Neural progenitor cell (in vitro differentiated cells): ENCODE data around the gene SLC35A2. TPM values are rescaled to one million over a fixed set of nuclear protein-coding genes. Genes with fewer than 3 reads are reported as not detected.
"Not testable (repeated sequence)": the region's sequence is repeated elsewhere in the genome, so short reads cannot be mapped to it uniquely, and the experiment has no call there.

Experiments used
- DNase-seq: peaks from one replicate; pipeline ENCODE4 v3.0.0-alpha.2; 2016; ENCODE audit warnings: low spot score
- H2AFZ ChIP-seq: fragments of 200-600 bp; sonication (generic); replicated peaks from 2 replicates; pipeline ENCODE4 v1.6.1; 2016; ENCODE audit warnings: antibody characterized with exemption
- H3F3A ChIP-seq: fragments of 200-600 bp; sonication (generic); 2 replicates; pipeline ENCODE4 v1.6.1; 2016; ENCODE audit warnings: antibody characterized with exemption, low read depth
- H3K27ac ChIP-seq: fragments of 200-600 bp; sonication (generic); 2 replicates; pipeline ENCODE4 v1.5.1; 2016; ENCODE audit warnings: mild to moderate bottlenecking
- H3K27me3 ChIP-seq: fragments of 200-600 bp; sonication (generic); 2 replicates; pipeline ENCODE4 v1.6.1; 2016; ENCODE audit warnings: mild to moderate bottlenecking, moderate library complexity
- H3K36me3 ChIP-seq: fragments of 200-600 bp; sonication (generic); 2 replicates; pipeline ENCODE4 v1.5.1; 2016
- H3K4me1 ChIP-seq: fragments of 200-600 bp; sonication (generic); 2 replicates; pipeline ENCODE4 v1.6.1; 2016; ENCODE audit warnings: mixed run types
- H3K4me2 ChIP-seq: fragments of 200-600 bp; sonication (generic); 2 replicates; pipeline ENCODE4 v1.6.1; 2016
- H3K4me3 ChIP-seq: fragments of 200-600 bp; sonication (generic); 2 replicates; pipeline ENCODE4 v1.5.1; 2016
- H3K79me2 ChIP-seq: fragments of 200-600 bp; sonication (generic); 2 replicates; pipeline ENCODE4 v1.6.1; 2016; ENCODE audit warnings: low read depth
- H3K9ac ChIP-seq: fragments of 200-600 bp; sonication (generic); 2 replicates; pipeline ENCODE4 v1.6.1; 2016
- H3K9me3 ChIP-seq: fragments of 200-600 bp; sonication (generic); 2 replicates; pipeline ENCODE4 v1.5.1; 2016; ENCODE audit warnings: low read depth
- H4K20me1 ChIP-seq: fragments of 200-600 bp; sonication (generic); 2 replicates; pipeline ENCODE4 v1.6.1; 2016; ENCODE audit warnings: low read depth
- H3K27ac Mint-ChIP-seq: 3 replicates; pipeline ENCODE4 v1.8.0; 2021; ENCODE audit warnings: mixed read lengths
- H3K27me3 Mint-ChIP-seq: 2 replicates; pipeline ENCODE4 v1.8.0; 2022; ENCODE audit warnings: low read depth, mild to moderate bottlenecking, inconsistent platforms, moderate library complexity, mixed read lengths; ENCODE audit not compliant: insufficient read depth
- H3K36me3 Mint-ChIP-seq: 3 replicates; pipeline ENCODE4 v1.8.0; 2021; ENCODE audit warnings: mixed read lengths
- H3K4me1 Mint-ChIP-seq: 3 replicates; pipeline ENCODE4 v1.8.0; 2021; ENCODE audit warnings: mixed read lengths
- H3K4me3 Mint-ChIP-seq: 3 replicates; pipeline ENCODE4 v1.8.0; 2021; ENCODE audit warnings: mild to moderate bottlenecking, moderate library complexity, mixed read lengths
- H3K9me3 Mint-ChIP-seq: 3 replicates; pipeline ENCODE4 v1.8.0; 2020; ENCODE audit warnings: mixed read lengths
- CTCF ChIP-seq: fragments of 200-600 bp; sonication (generic); IDR thresholded peaks from 2 replicates; pipeline ENCODE4 v1.5.1; 2017; ENCODE audit warnings: antibody characterized with exemption, mild to moderate bottlenecking
- EZH2 ChIP-seq: fragments of 200-600 bp; sonication (generic); IDR thresholded peaks from 2 replicates; pipeline ENCODE4 v1.6.1; 2017; ENCODE audit warnings: antibody characterized with exemption, mild to moderate bottlenecking, moderate library complexity
- EZH2phosphoT487 ChIP-seq: fragments of 200-600 bp; sonication (generic); IDR thresholded peaks from 2 replicates; pipeline ENCODE4 v1.6.1; 2017; ENCODE audit warnings: antibody characterized with exemption
- total RNA-seq: library from RNA; depleted of rRNA; stranded (reverse); fragments of >200 nt; gene quantifications from 2 replicates; pipeline ENCODE4 v1.2.3, GENCODE V29; 2015; ENCODE audit warnings: low replicate concordance

SLC35A2 gene
- total RNA-seq, 1 donor from 2014 or later = 8.6 TPM

GRCh38 chrX:48891402-48892288, 19.8 kb downstream of the SLC35A2 start:
- H3K79me2 ChIP-seq = peaks cover 20% of the 10 kb centered on the region
- peaks cover 19% of the 10 kb centered on the region for H3F3A ChIP-seq
- no peak overlapping the region for H3K9ac ChIP-seq
- Mint-ChIP-seq H3K4me3 (peak overlapping the region; percentile 79), H3K4me1 (peaks cover 10% of the 10 kb centered on the region), H3K27ac (no peak overlapping the region), H3K9me3 (peaks cover 14% of the 10 kb centered on the region), H3K27me3 (peaks cover 4% of the 10 kb centered on the region), H3K36me3 (peaks cover 3% of the 10 kb centered on the region)
- H3K4me1 ChIP-seq = no peaks in the 10 kb centered on the region
- TF ChIP-seq CTCF (peak; percentile 48), EZH2 (no peak), EZH2phosphoT487 (no peak)
- no peak overlapping the region for H3K27ac ChIP-seq
- peak overlapping the region; percentile 67 for H3K4me3 ChIP-seq
- no peaks in the 10 kb centered on the region for H3K27me3 ChIP-seq
- H2AFZ ChIP-seq = peak overlapping the region; percentile 70
- H4K20me1 ChIP-seq = peaks cover 19% of the 10 kb centered on the region
- H3K4me2 ChIP-seq = peak overlapping the region; percentile 78
- no peaks in the 10 kb centered on the region for H3K9me3 ChIP-seq
- no peaks in the 10 kb centered on the region for H3K36me3 ChIP-seq
- peak; percentile 90 for DNase-seq

- Mint-ChIP-seq H3K9me3 (peaks cover 15% of the 10 kb centered on the region), H3K27me3 (peaks cover 4% of the 10 kb centered on the region), H3K27ac (no peak overlapping the region), H3K4me1 (peaks cover 7% of the 10 kb centered on the region), H3K4me3 (peak overlapping the region; percentile 74), H3K36me3 (peaks cover 3% of the 10 kb centered on the region)
- Histone ChIP-seq H3K79me2 (peaks cover 13% of the 10 kb centered on the region), H3K27me3 (no peaks in the 10 kb centered on the region), H3F3A (peaks cover 19% of the 10 kb centered on the region), H3K4me3 (peak overlapping the region; percentile 67), H3K27ac (no peak overlapping the region), H3K4me2 (peak overlapping the region; percentile 78), H4K20me1 (peaks cover 12% of the 10 kb centered on the region), H3K9me3 (no peaks in the 10 kb centered on the region), H3K9ac (no peak overlapping the region), H3K4me1 (no peaks in the 10 kb centered on the region), H2AFZ (peak overlapping the region; percentile 70), H3K36me3 (no peaks in the 10 kb centered on the region)
- DNase-seq = peak; percentile 61
- TF ChIP-seq EZH2 (no peak), EZH2phosphoT487 (no peak), CTCF (no peak)
These were observed 20.5 kb downstream of the SLC35A2 start for GRCh38 chrX:48890934-48891401.

- Histone ChIP-seq H3K4me2 (peak overlapping the region; percentile 78), H3K9ac (no peak overlapping the region), H2AFZ (peak overlapping the region; percentile 70), H3K4me1 (no peaks in the 10 kb centered on the region), H3K9me3 (no peaks in the 10 kb centered on the region), H3F3A (peaks cover 19% of the 10 kb centered on the region), H3K27ac (no peak overlapping the region), H3K79me2 (peaks cover 7% of the 10 kb centered on the region), H4K20me1 (peaks cover 7% of the 10 kb centered on the region), H3K27me3 (no peaks in the 10 kb centered on the region), H3K4me3 (peak overlapping the region; percentile 67), H3K36me3 (no peaks in the 10 kb centered on the region)
- no peak overlapping the region for H3K27ac Mint-ChIP-seq
- peaks cover 4% of the 10 kb centered on the region for H3K27me3 Mint-ChIP-seq
- peaks cover 2% of the 10 kb centered on the region for H3K36me3 Mint-ChIP-seq
- H3K4me1 Mint-ChIP-seq = peaks cover 6% of the 10 kb centered on the region
- peaks cover 15% of the 10 kb centered on the region for H3K9me3 Mint-ChIP-seq
- no peak for TF ChIP-seq EZH2
- DNase-seq = peak; percentile 20
- peak overlapping the region; percentile 74 for H3K4me3 Mint-ChIP-seq
These were observed 21.0 kb downstream of the SLC35A2 start for GRCh38 chrX:48890296-48890925.

- H4K20me1 ChIP-seq, H3K4me3 ChIP-seq, H3K4me1 Mint-ChIP-seq, H3K27ac Mint-ChIP-seq, H3K79me2 ChIP-seq, H3K27me3 ChIP-seq, H3K4me2 ChIP-seq, H3K9me3 ChIP-seq, H3K36me3 Mint-ChIP-seq, H3K4me1 ChIP-seq, DNase-seq, H3K9ac ChIP-seq, H3K27me3 Mint-ChIP-seq, H3K4me3 Mint-ChIP-seq, H3K36me3 ChIP-seq, H3K27ac ChIP-seq, H2AFZ ChIP-seq, H3K9me3 Mint-ChIP-seq: not testable (repeated sequence)
- peaks cover 15% of the 10 kb centered on the region for H3F3A ChIP-seq
These were observed 24.9 kb downstream of the SLC35A2 start for GRCh38 chrX:48886586-48886985.
